A673 (cell line): ENCODE data around the gene ASB18. TPM values are rescaled to one million over a fixed set of nuclear protein-coding genes. Genes with fewer than 3 reads are reported as not detected.

Source experiments
- BruUV-seq: library from RNA; stranded (reverse); fragments of 400-500 nt; replicated peaks from 2 replicates; lab custom pipeline; 2021; lab: Mats Ljungman, UMichigan
- CTCF ChIA-PET: fragments of 300-600 bp; sonication (Branson Sonifier 250); formaldehyde crosslinking; loops from one replicate; lab custom pipeline; 2022; ENCODE audit warnings: antibody characterized with exemption; lab: Charles Lee
- POLR2A ChIA-PET: fragments of 300-600 bp; sonication (Branson Sonifier 250); formaldehyde crosslinking; loops from one replicate; lab custom pipeline; 2022; ENCODE audit warnings: antibody characterized with exemption; ENCODE audit not compliant: low non-redundant PET; lab: Charles Lee
- DNase-seq: peaks from one replicate; pipeline ENCODE4 v3.0.0-alpha.2; 2015; ENCODE audit warnings: low spot score
- H3K27ac ChIP-seq: fragments of 200-600 bp; sonication (generic); 2 replicates; pipeline ENCODE4 v1.5.1; 2016; ENCODE audit warnings: mixed run types, low read depth, mild to moderate bottlenecking, mixed read lengths, antibody characterized with exemption, low read length; ENCODE audit not compliant: poor library complexity, severe bottlenecking
- H3K27me3 ChIP-seq: fragments of 200-600 bp; sonication (generic); replicated peaks from 2 replicates; pipeline ENCODE4 v1.6.1; 2017; ENCODE audit warnings: mixed run types, low read depth, mild to moderate bottlenecking, mixed read lengths, antibody characterized with exemption, low read length; ENCODE audit not compliant: insufficient read depth, poor library complexity
- H3K36me3 ChIP-seq: fragments of 200-600 bp; sonication (generic); 2 replicates; pipeline ENCODE4 v1.6.1; 2016; ENCODE audit warnings: mixed run types, mild to moderate bottlenecking, mixed read lengths, antibody characterized with exemption, low read length; ENCODE audit not compliant: insufficient read depth, poor library complexity, severe bottlenecking
- H3K4me1 ChIP-seq: fragments of 200-600 bp; sonication (generic); 2 replicates; pipeline ENCODE4 v1.6.1; 2017; ENCODE audit warnings: mixed run types, mild to moderate bottlenecking, mixed read lengths, antibody characterized with exemption, low read length; ENCODE audit not compliant: insufficient read depth, poor library complexity, severe bottlenecking
- H3K4me3 ChIP-seq: fragments of 200-600 bp; sonication (generic); 2 replicates; pipeline ENCODE4 v1.5.1; 2016; ENCODE audit warnings: low read depth, mixed run types, mild to moderate bottlenecking, mixed read lengths, low read length; ENCODE audit not compliant: poor library complexity, severe bottlenecking
- H3K9me3 ChIP-seq: fragments of 200-600 bp; sonication (generic); 2 replicates; pipeline ENCODE4 v1.6.1; 2016; ENCODE audit warnings: mixed run types, low read depth, mild to moderate bottlenecking, mixed read lengths, antibody characterized with exemption, low read length; ENCODE audit not compliant: poor library complexity, severe bottlenecking
- CTCF ChIP-seq: fragments of 300-800, 200-600 bp; sonication (generic); conservative IDR thresholded peaks from 2 replicates; pipeline ENCODE4 v1.5.1; 2017; ENCODE audit warnings: low read depth, mild to moderate bottlenecking, antibody characterized with exemption, low read length, moderate library complexity, mixed read lengths
- EZH2 ChIP-seq: fragments of 200-600 bp; sonication (generic); IDR thresholded peaks from 2 replicates; pipeline ENCODE4 v1.6.1; 2017; ENCODE audit warnings: borderline replicate concordance, low read depth, mild to moderate bottlenecking, mixed read lengths, antibody characterized with exemption, low read length; ENCODE audit not compliant: poor library complexity, severe bottlenecking
- intact Hi-C: fragments of 100-400 bp; cut with micrococcal nuclease; formaldehyde crosslinking; loops from one replicate; pipeline ENCODE4 v1.10.0; 2022; ENCODE audit not compliant: unreplicated experiment
- total RNA-seq: library from RNA; stranded (reverse); gene quantifications from 2 replicates; pipeline ENCODE4 v1.2.3, GENCODE V29; 2021

ASB18 gene
- total RNA-seq, 1 experiment from 2014 or later: not detected

- Histone ChIP-seq H3K4me3 (no peak overlapping the region), H3K36me3 (no peaks in the 10 kb centered on the region), H3K27me3 (peaks cover 95% of the 10 kb centered on the region), H3K27ac (no peak overlapping the region), H3K9me3 (peaks cover 7% of the 10 kb centered on the region), H3K4me1 (no peaks in the 10 kb centered on the region)
- no TSS peak for BruUV-seq
- intact Hi-C loops: no loop called here
- ChIA-PET POLR2A (no interaction called here), CTCF (interaction anchor here (0.6 kb wide), 1 partner anchor 83 kb away, joined by 7 read pairs; no protein-coding TSS in a partner anchor)
- DNase-seq: no peak
- peak; percentile 92 for TF ChIP-seq EZH2
- no peak for TF ChIP-seq CTCF
Measured at GRCh38 chr2:236237468-236238190, 26.6 kb downstream of the ASB18 start.

GRCh38 chr2:236236559-236237452 is 27.4 kb downstream of the ASB18 start:
- no peak for DNase-seq
- Histone ChIP-seq H3K27me3 (peaks cover 92% of the 10 kb centered on the region), H3K9me3 (peaks cover 7% of the 10 kb centered on the region), H3K4me1 (no peaks in the 10 kb centered on the region), H3K27ac (no peak overlapping the region), H3K36me3 (no peaks in the 10 kb centered on the region), H3K4me3 (no peak overlapping the region)
- POLR2A ChIA-PET: no interaction called here
- CTCF ChIA-PET: interaction anchor here (0.6 kb wide), 1 partner anchor 84 kb away, joined by 7 read pairs; no protein-coding TSS in a partner anchor
- TF ChIP-seq EZH2 (peak; percentile 93), CTCF (no peak)
- no TSS peak for BruUV-seq
- intact Hi-C loops: no loop called here

- intact Hi-C loops: no loop called here
- ChIA-PET CTCF (no interaction called here), POLR2A (no interaction called here)
- Histone ChIP-seq H3K36me3 (no peaks in the 10 kb centered on the region), H3K9me3 (peaks cover 17% of the 10 kb centered on the region), H3K27me3 (peaks cover 35% of the 10 kb centered on the region), H3K4me3 (no peak overlapping the region), H3K27ac (no peak overlapping the region), H3K4me1 (no peaks in the 10 kb centered on the region)
- TF ChIP-seq EZH2: no peak
- TF ChIP-seq CTCF: no peak
- no TSS peak for BruUV-seq
- DNase-seq: no peak
Measured at GRCh38 chr2:236229186-236229585, 35.0 kb downstream of the ASB18 start.
